ENCODE data around the gene VTCN1.

Gene VTCN1

GRCh38 chr1:117229217-117229616, 18.5 kb upstream of the VTCN1 start:
- TF ChIP-seq, protein P1, sequence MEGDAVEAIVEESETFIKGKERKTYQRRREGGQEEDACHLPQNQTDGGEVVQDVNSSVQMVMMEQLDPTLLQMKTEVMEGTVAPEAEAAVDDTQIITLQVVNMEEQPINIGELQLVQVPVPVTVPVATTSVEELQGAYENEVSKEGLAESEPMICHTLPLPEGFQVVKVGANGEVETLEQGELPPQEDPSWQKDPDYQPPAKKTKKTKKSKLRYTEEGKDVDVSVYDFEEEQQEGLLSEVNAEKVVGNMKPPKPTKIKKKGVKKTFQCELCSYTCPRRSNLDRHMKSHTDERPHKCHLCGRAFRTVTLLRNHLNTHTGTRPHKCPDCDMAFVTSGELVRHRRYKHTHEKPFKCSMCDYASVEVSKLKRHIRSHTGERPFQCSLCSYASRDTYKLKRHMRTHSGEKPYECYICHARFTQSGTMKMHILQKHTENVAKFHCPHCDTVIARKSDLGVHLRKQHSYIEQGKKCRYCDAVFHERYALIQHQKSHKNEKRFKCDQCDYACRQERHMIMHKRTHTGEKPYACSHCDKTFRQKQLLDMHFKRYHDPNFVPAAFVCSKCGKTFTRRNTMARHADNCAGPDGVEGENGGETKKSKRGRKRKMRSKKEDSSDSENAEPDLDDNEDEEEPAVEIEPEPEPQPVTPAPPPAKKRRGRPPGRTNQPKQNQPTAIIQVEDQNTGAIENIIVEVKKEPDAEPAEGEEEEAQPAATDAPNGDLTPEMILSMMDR (IDR thresholded peaks at IDR 0.05; ENCODE audit: insufficient read depth, missing control alignments): no peak
- no peak for DNase-seq (ENCODE audit: insufficient read length, low spot score)
- no peak for FAIRE-seq

GRCh38 chr1:117225931-117226330, 15.2 kb upstream of the VTCN1 start:
- DNase-seq (ENCODE audit: insufficient read length, low spot score) (no peak), FAIRE-seq (no peak)
- TF ChIP-seq, protein P1 (IDR thresholded peaks at IDR 0.05; ENCODE audit: insufficient read depth, missing control alignments): no peak

- no peak for DNase-seq (ENCODE audit: insufficient read length, low spot score)
- FAIRE-seq: no peak
- TF ChIP-seq, protein P1 (IDR thresholded peaks at IDR 0.05; ENCODE audit: insufficient read depth, missing control alignments): no peak
These were observed 6.0 kb upstream of the VTCN1 start for GRCh38 chr1:117216718-117217117.

DNA sequence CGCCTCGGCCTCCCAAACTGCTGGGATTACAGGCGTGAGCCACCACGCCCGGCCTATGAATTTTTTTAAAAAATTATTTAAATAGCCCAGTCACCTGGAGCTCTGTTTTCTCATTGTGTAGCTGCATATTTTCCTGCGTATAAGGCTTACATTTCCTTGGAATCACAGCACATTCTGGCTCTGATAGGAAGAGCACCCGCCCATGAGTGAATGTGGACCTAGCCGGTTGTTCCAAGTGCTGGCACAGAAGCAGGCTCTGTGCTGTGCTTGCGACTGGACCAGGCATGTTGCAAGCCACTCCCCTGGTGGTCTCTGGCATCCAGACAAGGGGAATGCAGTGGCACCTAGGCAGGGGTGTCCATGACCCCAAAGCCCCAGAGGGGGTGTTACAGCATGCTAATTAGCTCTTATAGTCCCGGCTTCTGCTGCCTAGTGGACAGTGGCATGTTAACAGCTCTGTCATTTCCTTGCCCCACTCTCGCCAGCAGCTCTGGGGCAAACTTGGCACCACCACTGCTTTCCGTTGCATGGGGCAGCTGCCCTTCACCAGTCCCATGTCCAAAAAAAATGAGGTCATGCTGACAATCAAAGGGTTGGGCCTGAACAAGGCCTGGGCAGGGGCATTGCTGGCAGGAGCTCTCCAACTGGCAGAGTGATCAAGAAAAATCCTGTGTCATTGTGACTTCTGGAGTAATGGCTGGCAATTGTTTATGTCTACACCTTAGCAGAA, 5.2 kb upstream of the VTCN1 start:
- no peak for FAIRE-seq
- TF ChIP-seq, protein P1 (IDR thresholded peaks at IDR 0.05; ENCODE audit: insufficient read depth, missing control alignments): no peak
- DNase-seq (ENCODE audit: insufficient read length, low spot score): no peak

- FAIRE-seq: no peak
- TF ChIP-seq, protein P1 (IDR thresholded peaks at IDR 0.05; ENCODE audit: insufficient read depth, missing control alignments): no peak
- no peak for DNase-seq (ENCODE audit: insufficient read length, low spot score)
These were observed 4.3 kb upstream of the VTCN1 start for GRCh38 chr1:117215019-117215418.

DNA sequence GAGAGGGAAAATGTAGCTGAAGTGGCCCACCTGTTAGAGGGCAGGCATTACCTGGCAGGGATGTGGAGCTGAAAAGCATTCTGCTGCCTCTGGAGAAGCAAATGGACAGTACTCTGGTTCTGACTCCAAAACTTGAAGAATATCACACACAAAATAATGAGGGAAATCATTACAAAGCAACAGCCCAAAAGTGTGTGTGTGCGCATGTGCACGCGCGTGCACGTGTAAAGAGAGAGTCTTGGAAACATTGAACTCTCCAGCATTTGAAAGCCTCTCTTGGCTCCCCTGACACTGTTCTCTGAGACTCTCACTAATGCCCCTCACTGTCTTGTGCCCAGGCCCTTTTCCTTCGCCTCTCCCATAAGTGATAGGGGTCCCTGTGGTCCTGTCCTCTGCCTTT, 2.3 kb upstream of the VTCN1 start:
- TF ChIP-seq, protein P1 (IDR thresholded peaks at IDR 0.05; ENCODE audit: insufficient read depth, missing control alignments): no peak
- FAIRE-seq (no peak), DNase-seq (ENCODE audit: insufficient read length, low spot score) (no peak)

GRCh38 chr1:117210386-117210785, 341 bp downstream of the VTCN1 start:
- no peak for FAIRE-seq
- no peak for DNase-seq (ENCODE audit: insufficient read length, low spot score)
- TF ChIP-seq, protein P1 (IDR thresholded peaks at IDR 0.05; ENCODE audit: insufficient read depth, missing control alignments): no peak
